22Rv1 (cell line): ENCODE results near the gene GLG1.
"Not testable (repeated sequence)": the region's sequence is repeated elsewhere in the genome, so short reads cannot be mapped to it uniquely, and the experiment has no call there.

Experiments used
- H3K27ac ChIP-seq: fragments of 450-650 bp; 2 replicates; pipeline ENCODE4 v1.5.1; 2017
- ZFX ChIP-seq: fragments of 450-650 bp; IDR thresholded peaks from 2 replicates; pipeline ENCODE4 v1.6.1; 2017; ENCODE audit warnings: antibody characterized with exemption, borderline replicate concordance
- TF ChIP-seq, protein P1 (sequence below): fragments of 450-650 bp; IDR thresholded peaks from 2 replicates; pipeline ENCODE4 v1.5.1; 2017; ENCODE audit warnings: mild to moderate bottlenecking

GLG1 gene

DNA sequence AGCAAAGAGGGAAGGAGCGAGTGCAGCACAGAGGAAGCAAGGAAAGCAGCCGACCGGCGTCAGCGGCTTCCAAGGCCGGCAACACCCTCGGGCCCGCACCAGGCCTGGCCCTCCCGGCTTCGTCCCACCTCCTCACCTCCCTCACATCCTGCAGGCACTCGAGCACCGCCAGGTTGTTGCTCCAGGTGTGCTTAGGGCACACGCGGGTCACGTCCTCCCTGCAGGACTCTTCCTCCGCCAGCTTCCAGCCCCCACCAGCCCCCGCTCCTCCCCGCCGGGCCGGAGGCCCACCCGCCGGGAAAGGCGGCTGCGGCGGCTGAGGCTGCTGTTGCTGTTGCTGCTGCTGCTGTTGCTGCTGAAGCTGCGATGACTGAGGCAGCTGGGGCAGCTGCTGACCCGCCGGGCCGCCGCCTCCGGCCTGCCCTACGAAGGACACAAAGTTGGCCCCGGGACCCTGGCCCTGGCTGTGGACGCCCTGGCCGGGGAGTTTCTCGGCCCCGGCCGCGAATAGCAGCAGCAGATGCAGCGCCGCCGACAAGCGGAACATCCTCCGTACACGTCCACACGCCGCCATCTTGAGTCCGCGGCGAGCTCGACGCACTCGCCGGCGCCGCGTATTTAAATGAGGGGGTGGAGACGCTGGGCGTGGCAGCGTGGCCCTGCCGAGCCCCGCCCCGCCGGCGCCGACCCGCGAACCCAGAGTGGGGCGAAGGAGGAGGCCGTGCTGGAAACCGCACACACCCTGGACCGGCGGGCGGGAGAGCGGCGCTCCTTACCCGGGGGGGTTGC lies at the start of gene GLG1:
GLG1 (minus strand) TSS at position 594 of the 789 bp plus-strand sequence; CDS start at position 574, 20 bp downstream.
- TF ChIP-seq, protein P1, sequence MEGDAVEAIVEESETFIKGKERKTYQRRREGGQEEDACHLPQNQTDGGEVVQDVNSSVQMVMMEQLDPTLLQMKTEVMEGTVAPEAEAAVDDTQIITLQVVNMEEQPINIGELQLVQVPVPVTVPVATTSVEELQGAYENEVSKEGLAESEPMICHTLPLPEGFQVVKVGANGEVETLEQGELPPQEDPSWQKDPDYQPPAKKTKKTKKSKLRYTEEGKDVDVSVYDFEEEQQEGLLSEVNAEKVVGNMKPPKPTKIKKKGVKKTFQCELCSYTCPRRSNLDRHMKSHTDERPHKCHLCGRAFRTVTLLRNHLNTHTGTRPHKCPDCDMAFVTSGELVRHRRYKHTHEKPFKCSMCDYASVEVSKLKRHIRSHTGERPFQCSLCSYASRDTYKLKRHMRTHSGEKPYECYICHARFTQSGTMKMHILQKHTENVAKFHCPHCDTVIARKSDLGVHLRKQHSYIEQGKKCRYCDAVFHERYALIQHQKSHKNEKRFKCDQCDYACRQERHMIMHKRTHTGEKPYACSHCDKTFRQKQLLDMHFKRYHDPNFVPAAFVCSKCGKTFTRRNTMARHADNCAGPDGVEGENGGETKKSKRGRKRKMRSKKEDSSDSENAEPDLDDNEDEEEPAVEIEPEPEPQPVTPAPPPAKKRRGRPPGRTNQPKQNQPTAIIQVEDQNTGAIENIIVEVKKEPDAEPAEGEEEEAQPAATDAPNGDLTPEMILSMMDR: no peak
- TF ChIP-seq ZFX: no peak
- peak within 1 kb of the TSS; percentile 85 for H3K27ac ChIP-seq

DNA sequence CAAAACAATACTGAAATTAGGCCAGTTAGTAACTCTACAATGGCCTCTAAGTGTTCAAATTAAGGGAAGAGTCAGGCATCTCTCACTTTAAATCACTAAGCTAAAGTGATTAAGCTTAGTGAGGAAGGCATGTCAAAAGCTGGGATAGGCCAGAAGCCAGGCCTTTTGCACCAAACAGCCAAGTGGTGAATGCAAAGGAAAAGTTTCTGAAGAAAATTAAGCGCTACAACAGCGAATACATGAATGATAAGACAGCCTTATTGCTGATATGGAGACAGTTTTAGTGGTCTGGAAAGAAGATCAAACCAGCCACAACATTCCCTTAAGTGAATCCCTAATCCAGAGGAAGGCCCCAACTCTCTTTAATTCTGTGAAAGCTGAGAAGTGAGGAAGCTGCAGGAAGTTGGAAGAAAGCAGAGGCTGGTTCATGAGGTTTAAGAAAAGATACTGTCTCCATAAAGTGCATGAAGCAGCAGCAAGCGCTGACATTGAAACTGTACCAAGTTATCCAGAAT lies 47.7 kb upstream of the GLG1 start:
- no peak overlapping the region for H3K27ac ChIP-seq
- TF ChIP-seq, protein P1: no peak
- TF ChIP-seq ZFX: no peak

DNA sequence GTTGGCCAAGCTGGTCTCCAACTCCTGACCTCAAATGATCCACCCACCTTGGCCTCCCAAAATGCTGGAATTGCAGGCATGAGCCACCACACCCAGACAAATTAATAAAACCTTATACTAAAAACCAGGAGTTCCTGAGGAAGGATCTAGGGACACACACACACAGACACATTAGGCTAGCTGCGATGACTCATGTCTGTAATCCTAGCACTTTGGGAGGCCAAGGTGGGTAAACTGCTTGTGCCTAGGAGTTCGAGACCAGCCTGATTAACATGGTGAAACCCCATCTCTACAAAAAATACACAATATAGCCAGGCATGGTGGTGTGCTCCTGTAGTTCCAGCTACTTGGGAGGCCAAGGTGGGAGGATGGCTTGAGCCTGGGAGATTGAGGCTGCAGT lies 46.0 kb upstream of the GLG1 start:
- not testable (repeated sequence) for H3K27ac ChIP-seq

DNA sequence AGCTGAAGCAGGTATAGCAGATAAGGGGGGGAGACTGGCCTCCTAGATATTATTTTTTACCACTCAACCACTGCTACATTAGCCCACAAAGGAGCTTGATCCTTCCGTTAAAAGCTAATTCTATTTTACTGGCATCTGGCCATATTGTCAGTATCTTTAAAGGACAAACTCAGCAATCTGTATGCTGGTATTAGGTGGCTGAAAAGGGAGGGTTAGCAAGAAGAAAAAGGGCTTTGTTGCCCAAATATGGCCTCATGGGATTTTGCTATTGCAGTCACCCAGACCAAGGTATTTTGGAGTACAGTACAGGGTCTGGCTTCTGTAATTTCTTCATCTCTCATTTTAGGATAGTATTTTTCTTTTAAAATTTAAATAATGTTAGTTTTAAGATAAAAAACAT lies 45.3 kb upstream of the GLG1 start:
- TF ChIP-seq, protein P1: no peak
- no peak for TF ChIP-seq ZFX
- no peak overlapping the region for H3K27ac ChIP-seq

DNA sequence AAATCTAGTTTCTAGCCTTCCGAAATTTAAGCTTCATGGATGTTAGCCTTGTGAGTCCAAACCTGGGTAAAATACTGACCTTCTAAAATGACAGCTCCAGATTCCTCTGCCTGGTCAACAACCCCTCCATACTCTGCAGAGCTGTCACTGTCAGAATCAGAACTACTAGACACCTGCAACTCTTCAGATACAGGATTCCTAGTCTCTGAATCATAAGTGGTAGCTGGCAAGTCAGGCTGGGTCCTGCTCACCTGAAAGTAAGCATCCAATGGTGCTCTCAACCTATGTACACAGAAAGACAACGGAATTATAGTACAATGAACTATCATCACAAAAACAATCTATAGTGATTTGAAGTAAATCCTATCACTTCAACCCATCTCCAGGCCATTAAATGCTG lies 44.9 kb upstream of the GLG1 start:
- H3K27ac ChIP-seq: no peak overlapping the region
- TF ChIP-seq, protein P1: no peak
- TF ChIP-seq ZFX: no peak

DNA sequence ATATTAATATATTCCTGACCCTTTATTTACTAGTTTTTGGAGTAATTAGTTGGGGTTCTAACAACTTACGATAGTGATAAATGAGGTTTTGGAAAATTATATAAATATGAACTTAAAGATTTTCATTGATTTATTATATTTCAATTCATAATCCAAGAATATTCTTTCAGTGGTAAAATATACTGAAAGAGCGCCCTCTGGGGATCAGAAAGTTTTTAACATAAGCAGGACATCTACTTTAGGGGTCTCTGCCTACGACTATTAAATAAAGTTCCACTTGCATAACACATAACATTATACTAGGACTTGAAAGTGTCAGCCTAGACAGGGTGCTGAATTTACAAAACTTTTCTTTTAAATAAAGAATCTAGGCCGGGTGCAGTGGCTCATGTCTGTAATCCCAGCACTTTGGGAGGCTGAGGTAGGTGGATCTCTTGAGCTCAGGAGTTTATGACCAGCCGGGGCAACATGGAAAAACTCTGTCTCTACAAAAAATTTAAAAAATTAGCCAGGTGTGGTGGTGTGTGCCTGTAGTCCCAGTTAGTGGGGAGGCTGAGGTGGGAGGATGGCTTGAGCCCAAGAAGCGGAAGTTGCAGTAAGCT lies 44.2 kb upstream of the GLG1 start:
- no peak overlapping the region for H3K27ac ChIP-seq
- no peak for TF ChIP-seq ZFX
- TF ChIP-seq, protein P1: peak; percentile 83

DNA sequence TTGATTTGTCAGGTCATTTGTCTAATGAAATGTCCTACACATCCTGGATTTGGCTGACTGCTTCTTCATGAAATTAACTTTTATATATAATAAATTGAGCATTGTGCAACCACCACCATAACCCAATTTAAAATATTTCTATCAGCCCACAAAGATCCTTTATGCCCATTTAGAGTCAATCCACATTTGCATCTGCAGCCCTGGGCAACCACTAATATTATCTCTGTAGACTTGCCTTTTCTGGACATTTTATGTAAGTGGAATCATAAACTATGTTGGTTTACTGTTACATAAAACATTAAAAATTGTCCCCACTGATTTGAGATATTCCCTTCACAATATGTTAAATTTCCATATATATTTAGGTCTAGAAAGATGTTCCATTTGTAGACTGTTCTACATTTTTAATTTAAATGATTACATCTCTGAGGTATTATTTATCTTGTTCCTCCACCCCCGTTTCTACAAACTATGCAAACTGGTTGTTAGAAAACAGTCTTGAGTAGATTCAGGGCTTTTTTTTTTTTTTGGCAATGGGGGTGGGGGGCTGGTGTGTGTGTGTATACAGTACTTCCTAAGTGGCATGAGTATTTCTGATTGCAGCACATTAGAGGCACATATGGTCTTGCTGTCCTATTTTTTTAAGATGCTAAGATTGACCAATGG lies 43.1 kb upstream of the GLG1 start:
- H3K27ac ChIP-seq: no peak overlapping the region
- TF ChIP-seq, protein P1: no peak
- TF ChIP-seq ZFX: no peak
